LHCN-M2 (cell line): Measurements from ENCODE around the gene CFAP74. TPM values are rescaled to one million over a fixed set of nuclear protein-coding genes. Genes with fewer than 3 reads are reported as not detected.

Experiments used
- DNase-seq: peaks from one replicate; pipeline ENCODE4 v3.0.0-alpha.2; 2012; ENCODE audit warnings: low read depth
- total RNA-seq: library from RNA; depleted of rRNA; stranded (reverse); fragments of >200 nt; gene quantifications from 2 replicates; pipeline ENCODE4 v1.2.3, GENCODE V29; 2014

The CFAP74 gene
- total RNA-seq, 1 experiment from 2014 or later = not detected

DNA sequence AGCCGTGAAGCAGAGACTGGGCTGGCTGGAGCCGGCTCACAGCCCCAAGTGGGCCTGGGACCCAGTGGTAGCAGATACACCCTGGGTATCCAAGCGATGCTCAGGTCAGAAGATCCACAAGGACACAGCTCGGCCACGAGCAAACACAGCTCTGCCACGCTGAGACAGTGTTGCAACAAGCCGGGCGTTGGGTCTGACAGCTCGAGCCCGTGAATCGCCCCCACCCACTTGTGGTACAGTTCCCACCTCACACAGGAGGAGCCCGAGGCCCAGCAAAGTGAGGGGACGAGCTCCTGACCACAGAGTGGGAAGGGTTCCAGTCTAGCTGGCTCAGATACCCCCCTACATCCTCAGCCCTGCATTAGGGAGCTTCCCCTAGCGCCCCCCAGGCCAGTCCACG, 37.7 kb upstream of the CFAP74 start:
- no peak for DNase-seq

DNA sequence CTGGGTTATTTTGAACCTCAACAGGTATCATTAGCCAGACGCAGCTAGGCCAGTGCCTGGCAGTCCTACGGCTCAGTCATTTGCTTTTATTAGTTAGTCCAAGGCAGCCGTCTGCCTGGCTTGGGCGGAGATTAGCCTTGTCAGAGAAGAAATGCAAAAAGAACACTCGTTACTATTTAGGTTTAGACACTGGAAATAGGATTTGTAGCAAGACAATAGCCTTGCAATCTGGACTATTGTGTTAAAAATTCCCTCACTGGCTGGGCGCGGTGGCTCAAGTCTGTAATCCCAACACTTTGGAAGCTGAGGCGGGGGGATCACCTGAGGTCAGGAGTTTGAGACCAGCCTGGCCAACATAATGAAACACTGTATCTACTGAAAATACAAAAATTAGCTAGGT, 35.7 kb upstream of the CFAP74 start:
- no peak for DNase-seq

DNA sequence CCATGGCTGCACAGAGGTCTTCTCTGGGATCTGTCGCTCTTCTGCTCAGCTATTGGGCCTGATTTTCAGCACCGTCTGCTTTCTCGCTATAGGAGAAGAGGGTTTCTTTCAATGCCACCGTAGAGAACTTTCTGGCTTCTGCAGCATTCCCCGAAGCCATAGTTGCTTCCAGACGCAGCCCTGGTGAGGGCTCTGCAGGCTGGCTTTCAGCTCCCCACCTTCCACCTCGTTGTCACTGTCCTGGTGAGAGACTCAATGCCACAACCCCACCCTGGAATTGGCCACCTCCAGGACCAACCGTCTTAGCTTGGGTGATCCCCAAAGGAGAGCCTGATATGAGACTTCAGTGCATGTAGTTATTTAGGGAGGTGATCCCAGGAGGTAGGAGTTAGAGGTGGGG, 34.6 kb upstream of the CFAP74 start:
- no peak for DNase-seq

DNA sequence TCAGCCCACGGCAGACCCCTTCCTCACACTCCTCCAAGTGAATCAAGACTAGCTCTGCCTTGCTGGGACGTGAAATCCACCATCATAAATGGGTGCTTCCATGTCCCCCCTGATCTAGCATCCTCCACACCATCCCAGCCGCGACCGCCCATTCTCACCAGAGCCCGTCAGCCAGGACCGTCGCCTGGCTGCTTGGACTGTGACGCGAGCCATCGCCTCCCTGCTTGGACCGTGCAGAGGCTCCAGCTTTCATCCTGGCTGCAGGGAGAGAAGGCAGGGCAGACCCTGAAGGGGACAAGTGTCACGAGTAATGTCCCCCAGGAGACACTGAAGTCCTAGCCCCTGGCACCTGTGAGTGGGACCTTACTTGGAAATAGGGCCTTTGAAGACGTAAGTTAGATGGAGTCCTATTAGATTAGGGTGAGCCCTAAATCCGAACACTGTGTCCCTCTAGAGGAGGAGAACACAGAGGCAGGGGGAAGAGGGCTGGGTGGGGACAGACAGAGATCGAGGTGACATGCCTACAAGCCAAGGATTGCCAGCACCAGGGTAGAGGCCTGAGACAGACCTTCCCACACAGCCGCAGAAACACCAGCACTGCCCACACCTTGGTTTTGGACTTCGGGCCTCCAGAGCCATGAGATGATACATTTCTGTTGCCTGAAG, 33.9 kb upstream of the CFAP74 start:
- DNase-seq = no peak

DNA sequence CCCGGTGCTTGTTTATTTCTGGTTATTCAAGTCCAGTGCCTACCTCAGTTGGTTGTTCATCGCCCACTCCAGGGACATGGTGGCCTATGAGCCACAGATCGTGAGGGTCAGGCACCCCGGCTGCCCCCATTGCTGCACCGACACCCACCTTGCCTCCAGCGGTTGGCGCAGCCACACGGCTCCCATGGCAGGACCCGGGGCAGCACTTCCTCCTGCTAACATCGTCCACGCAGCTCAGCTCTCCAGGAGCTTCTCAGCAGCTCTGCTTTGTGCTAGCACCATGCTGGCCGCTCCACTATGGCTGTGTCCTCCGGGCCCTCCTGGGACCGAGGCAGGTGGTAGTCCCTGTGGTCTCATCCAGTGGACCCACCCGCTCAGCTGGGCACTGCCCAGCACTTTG, 32.7 kb upstream of the CFAP74 start:
- no peak for DNase-seq

DNA sequence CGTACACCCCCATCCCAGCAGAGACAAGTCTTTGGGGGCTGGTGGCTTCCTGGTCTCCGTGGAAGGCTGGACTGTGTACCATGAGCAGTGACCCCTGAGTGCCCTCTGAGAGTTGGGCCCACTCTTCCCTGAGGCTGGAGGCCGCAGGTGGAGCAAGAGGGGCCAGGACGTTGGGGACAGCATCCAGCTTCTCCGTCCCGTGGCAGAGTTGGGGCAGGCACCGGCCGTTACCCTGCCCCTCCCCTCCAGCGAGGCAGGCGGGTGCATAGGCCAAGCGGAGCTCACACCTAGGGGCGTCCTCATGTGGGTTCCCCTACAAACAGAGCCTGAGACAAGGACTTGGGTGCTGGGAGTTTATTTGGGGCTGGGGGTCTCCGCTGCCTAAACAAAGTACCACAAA, 29.6 kb upstream of the CFAP74 start:
- DNase-seq = no peak

DNA sequence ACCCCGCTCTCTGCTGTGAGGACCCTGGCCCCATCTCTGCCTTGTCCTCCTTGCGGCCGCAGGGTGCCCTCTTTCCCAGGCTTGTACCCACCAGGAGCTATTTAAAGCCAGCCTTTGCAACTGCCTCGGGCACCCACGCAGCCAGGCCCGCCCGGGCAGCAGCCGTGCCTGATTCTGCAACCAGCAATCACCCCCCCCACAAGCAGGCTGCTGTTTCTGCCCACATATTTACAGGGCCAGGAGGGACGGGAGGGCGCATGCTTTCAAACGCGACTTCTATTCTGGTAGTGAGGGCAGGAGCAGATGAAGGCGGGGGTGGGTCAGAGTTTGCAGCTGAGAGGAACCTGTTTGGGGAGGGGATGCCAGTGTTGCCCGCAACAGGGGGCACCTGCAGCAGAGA, 29.2 kb upstream of the CFAP74 start:
- DNase-seq = no peak

DNA sequence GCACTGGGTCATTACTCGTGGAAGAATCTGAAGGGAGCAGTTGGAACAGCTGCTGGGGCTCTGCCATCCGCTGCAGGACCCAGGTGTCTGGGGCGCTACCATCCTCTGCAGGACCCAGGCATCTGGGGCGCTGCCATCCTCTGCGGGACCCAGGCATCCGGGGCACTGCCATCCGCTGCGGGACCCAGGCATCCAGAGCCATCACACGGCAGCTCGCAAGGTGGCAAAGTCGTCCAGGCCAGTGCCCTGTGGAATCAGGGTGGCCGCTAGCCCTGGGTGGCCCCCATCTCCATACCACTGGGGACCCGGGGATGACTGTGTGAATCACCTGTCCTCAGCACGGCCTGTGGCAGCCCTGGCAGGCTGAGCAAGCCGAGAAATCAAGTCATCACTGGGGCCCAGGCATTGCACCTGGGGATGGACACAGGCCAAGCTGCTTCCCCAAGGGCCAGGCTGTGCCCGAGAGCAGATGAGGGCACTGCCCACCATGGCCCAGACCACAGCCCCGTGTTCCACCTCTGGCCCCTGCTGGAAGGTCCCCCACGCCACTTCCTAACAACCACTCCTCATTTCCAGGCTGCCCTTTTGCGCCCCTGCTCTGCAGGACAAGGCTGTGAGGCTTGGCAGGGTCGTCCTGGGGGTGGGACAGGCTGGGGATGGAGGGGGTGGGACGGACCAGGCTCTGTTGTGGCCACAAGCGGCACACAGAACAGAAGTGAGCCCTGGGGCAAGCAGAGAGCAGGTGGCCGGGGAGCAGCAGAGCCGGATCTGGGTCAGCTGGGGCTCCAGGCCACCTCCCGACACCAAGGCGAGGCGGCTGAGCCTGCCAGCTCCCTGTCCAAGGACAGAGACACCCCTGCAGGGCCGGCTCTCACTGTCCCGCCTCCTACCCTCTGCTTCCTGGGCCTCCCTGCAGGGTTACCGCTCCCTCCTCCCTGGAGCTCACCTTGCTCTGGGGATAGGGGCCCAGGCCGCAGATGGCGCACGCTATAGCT, 28.3 kb upstream of the CFAP74 start:
- DNase-seq = no peak

DNA sequence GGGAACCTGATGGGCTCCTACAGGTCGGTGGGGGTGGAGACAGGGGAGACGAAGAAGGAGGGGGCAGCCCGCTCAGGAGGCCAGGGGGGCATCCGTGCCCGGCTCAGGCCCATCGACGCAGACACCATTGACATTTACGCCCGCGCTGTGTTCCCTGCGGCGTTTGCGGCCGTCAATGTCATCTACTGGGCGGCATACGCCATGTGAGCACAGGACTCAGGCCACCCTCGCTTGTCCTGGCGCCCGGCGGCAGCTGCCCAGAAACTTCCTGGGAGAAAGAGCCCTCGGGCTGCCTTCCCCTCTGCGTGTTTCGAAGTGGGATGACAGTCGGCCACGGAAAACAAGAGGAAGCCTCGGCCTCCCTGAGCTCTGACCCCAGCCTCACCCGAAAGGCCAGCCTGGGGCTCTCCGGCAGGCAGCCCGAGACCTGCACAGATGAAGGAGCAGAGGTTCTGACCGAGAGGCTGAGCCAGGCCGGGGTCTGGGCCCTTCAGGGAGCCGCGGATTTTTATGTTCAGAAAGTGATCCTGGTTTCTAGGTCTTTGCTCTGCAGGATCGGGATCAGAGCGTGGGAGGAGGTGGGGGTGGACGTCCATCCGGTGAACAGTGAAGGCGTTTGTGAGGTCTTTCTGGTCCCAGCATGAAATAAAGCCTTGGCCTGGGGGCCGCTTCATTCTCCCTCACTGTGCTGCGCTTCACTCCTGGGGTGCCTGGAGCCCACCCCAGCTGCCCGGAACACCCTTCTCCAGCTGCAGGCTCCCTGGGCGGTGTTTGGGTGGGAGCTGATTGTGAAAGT, 26.7 kb upstream of the CFAP74 start:
- DNase-seq = no peak

DNA sequence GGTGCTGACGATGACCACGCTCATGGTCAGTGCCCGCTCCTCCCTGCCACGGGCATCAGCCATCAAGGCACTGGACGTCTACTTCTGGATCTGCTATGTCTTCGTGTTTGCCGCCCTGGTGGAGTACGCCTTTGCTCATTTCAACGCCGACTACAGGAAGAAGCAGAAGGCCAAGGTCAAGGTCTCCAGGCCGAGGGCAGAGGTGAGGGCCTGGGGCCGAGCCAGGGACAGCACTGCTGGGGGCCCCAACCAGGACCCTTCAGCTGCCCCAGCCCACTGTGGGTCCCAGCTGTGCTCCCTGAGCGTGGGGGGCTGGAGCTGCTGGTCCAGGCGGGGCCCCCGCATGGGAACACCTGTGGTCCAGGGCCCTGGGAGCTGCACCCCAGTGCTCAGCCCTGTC, 26.0 kb upstream of the CFAP74 start:
- DNase-seq = no peak

DNA sequence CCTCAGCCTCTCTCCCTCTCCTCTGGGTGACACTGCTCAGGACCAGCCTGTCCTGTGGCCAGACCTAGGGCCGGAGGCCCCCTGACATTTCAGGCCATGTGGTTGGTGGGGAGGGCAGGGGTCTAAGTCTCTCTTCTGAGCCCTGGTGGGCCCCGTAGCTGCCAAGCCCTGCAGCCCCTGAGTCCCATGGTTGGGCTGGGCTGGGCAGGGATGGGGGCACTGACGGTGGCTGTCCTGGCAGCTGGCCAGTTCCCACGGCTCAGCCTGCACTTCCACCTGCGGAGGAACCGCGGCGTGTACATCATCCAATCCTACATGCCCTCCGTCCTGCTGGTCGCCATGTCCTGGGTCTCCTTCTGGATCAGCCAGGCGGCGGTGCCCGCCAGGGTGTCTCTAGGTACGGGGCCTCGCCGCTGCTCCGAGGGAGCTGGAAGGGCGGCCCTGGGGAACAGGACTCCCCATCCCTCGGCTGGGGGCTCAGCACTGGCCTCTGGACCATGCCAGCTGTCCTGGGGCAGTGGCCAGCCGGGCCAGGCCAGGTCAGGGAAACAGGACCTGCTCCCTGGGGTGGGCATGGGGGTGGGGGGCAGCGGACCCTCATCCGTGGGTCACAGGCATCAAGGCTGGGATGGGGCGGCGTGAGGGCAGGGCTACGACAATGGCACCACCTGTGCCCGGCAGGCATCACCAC, 25.4 kb upstream of the CFAP74 start:
- DNase-seq = no peak

DNA sequence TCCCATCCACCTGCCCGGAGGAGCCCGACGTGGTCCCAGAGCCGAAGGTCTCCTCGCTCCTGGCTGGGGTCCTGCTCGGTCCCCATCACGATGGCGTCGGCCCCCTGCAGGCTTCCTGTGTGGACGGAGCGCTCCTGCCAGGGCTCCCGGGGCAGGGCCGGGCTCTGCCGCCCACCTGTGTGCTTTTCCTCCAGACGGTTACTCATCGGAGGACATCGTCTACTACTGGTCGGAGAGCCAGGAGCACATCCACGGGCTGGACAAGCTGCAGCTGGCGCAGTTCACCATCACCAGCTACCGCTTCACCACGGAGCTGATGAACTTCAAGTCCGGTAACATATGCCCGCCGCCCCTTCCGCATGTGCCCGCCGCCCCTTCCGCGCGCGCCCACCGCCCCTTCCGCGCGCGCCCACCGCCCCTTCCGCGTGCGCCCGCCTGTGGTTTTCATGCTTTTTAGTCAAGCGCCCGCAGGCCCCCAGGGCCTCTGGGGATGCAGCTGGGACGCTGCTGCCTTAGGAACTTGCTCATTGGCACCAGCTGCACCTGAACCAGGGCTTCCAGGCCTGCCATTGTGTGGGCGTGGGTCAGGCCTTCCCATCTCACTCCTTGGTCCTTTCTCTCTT, 24.5 kb upstream of the CFAP74 start:
- no peak for DNase-seq

DNA sequence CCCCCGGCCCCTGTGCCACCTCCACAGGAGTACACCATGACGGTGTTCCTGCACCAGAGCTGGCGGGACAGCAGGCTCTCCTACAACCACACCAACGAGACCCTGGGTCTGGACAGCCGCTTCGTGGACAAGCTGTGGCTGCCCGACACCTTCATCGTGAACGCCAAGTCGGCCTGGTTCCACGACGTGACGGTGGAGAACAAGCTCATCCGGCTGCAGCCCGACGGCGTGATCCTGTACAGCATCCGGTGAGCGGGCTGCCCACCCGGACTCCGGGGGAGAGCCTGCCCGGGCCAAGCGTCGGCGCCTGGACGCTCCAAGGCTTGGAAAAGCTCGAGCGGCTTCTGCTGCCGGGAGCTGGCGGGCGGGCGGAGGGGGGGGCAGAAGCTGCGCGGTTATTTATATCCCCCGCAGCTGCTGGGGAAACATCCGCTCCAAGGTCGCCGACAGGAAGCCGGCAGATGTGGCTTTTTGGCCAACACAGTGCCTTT, 21.9 kb upstream of the CFAP74 start:
- DNase-seq = peak; percentile 36

DNA sequence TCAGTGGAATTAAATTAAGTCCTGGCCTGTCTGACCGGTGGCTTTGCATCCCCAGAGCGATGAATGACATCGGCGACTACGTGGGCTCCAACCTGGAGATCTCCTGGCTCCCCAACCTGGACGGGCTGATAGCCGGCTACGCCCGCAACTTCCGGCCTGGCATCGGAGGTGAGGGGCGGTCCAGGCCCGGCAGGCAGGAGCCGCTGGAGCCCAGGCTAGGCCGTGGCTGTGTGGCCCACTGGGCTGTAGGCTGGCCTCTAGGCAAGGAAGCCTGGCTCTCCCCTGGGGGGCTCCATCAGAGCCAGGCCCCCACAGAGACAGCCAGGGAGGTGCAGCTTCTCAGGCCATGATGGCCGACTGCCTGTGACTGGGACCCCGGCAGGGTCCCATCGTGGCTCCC, 21.3 kb upstream of the CFAP74 start:
- no peak for DNase-seq

DNA sequence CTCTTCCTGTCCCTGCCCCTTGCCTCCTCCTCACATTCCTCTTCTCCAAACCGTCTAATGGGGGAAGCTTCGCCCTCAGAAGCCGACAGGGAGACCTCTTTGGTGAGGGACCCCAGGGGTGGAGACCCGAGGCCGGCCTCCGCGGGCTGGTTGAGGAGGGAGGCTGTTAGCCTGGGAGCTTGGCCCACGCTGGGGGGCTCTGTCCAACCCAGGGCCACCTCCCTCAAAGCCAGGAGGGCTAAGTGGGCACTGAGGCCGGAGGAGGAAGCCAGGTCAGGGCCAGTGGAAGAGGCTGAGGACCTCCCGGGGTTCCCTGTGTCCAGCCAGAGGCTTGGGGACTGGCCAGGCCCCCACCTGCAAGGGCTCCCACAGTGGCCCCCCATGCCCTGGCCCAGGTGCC, 20.9 kb upstream of the CFAP74 start:
- DNase-seq = no peak

DNA sequence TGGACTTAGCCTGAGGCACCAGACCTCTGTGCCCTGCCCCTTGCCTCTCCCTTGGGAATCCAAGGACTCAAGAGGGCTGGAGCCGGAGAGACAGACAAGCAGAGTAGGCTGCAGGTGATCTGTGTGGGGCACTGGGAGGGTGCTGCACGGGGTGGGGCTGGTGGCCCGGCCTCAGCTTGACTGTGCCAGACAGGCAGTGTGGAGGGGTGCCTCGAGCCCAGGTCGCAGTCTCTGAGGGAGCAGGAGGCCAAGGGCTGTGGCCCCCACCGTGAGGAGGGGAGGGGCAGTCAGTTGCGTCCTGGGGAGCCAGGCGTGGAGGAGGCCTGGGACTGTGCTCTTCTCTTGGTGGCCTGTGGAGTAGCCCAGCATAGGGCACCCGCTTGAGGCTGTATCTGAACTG, 19.6 kb upstream of the CFAP74 start:
- no peak for DNase-seq

DNA sequence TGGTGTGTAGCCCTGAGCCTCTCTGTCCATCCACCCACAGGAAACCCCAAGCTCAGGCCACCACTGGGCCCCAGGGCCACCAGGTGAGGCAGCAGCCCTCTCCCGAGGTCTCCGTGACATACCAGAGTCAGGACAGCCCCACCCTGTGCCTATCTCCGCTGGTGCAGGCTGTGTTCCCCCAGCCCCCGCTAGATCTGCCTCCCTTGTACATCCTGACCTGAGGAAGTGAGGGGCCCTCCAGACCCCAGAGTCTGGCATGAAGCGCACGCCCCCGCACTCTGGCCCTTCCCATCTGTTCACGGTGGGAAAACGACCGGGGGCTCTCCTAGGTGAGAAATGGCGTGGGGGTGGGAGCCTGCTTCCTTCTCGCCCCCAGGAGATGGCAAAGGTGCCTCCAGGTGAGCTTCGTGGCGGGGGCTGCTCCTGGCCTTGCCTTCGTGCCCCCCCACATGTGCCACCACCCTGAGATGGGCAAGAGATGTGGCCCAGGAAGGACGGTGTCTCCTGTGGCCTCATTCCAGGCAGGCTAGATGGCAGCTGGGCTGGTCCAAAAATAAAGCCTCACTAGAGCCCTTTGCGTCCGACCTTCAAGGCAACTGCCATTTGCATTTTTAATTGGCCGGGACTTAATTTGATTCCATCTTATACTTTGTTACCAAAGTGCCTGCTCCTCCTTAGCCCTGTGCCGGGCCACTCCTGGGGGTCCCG, 18.6 kb upstream of the CFAP74 start:
- DNase-seq = no peak

DNA sequence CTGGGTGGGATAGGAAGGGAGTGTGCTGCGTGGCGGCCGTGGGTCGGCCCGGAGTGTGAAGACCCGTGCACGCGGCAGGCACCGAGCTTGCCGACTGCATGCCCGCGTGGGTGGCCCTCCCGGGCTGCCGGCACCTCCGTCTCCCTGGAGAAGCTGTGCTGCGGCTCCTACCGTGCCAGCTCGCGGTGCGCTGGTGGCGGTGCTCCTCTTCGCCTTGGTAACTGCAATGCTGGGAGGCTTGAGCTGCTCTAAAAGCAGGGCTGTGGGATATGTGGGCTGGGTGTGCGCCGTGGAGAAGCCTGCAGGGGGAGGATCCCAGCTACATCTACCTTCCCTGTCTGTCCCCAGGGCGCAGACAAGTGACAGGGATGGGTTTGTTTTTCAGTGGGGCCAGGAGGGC, 18.0 kb upstream of the CFAP74 start:
- DNase-seq = no peak

DNA sequence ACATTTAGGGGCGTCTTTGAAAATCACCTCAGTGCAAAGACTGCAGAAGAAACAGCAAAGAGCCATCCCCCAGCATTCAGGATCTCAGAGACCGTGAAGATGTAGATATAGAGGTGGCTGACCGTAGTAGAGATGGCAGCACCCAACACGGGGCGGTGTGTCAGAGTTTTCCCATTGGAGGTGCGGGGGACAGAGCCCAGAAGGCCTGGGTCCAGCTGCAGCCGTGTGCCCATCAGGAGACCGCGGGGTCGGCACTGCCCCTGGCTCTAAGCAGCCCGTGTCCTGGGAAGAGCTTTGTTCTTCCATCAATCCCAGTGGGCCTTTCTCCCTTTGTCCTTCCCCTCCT, 16.7 kb upstream of the CFAP74 start:
- no peak for DNase-seq

DNA sequence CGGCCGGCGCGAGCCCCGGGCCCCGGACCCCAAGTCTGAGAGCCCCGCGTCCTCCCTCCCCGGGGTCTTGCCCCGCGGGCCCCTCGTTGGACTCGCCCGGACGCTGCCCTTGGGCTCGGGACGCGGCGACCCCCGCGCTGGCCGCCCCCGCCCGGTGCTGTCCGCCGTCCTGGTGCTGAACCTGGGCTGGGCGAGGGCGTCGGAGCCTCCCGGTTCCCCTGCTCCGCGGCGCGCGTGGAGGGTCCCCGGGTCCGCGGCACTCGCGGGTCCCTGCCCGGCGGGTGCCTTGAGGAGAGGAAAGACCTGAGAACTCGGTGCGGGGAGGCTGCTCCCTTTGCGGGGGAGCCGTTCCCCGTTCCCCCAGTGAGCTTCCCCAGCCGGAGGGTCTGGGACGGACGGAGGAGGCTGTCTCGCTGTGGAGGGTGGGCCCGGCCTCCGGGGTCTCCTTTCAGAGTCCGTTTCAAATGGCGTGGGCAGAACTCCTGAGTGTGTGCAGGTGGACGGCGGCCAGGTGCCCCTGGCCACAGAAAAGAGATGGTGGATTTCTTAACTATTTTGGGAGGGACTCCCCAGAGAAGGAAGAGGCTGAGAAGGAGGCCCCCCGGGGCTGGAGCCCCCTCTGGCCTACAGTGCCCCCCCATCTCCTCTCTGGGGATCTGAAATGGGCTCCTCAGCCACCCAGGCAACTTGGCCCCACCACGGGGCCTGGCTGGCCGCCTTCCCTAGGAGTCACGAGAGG, 16.2 kb upstream of the CFAP74 start:
- DNase-seq = no peak
